ENCODE results near the gene HNRNPK.

DNA sequence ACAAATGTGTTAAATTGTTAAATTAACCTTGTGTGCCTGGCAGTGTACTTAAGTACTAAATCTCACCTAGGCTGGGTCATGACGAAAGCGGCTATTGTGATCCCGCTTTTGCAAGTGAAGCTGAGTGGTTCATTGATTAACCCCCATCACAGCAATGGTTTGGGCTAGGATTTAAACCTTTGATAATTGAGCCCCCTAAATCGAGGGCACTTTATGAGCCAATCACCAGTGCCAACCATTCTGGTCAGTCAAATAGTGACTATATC, 22.8 kb downstream of the HNRNPK start:
- TF ChIP-seq, protein P1, sequence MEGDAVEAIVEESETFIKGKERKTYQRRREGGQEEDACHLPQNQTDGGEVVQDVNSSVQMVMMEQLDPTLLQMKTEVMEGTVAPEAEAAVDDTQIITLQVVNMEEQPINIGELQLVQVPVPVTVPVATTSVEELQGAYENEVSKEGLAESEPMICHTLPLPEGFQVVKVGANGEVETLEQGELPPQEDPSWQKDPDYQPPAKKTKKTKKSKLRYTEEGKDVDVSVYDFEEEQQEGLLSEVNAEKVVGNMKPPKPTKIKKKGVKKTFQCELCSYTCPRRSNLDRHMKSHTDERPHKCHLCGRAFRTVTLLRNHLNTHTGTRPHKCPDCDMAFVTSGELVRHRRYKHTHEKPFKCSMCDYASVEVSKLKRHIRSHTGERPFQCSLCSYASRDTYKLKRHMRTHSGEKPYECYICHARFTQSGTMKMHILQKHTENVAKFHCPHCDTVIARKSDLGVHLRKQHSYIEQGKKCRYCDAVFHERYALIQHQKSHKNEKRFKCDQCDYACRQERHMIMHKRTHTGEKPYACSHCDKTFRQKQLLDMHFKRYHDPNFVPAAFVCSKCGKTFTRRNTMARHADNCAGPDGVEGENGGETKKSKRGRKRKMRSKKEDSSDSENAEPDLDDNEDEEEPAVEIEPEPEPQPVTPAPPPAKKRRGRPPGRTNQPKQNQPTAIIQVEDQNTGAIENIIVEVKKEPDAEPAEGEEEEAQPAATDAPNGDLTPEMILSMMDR (conservative IDR thresholded peaks at IDR 0.05; ENCODE audit: low read depth, low read length): no peak
- no peak for TF ChIP-seq POLR2A (IDR thresholded peaks at IDR 0.05; ENCODE audit: low read depth, low read length)
- no peak for TF ChIP-seq MAZ (IDR thresholded peaks at IDR 0.05; ENCODE audit: borderline replicate concordance, low read depth, low read length)
- TF ChIP-seq RAD21 (IDR thresholded peaks at IDR 0.05; ENCODE audit: low read length): no peak
- no peak for TF ChIP-seq CHD1 (IDR thresholded peaks at IDR 0.05; ENCODE audit: low read depth, low read length)
- no peak for TF ChIP-seq BHLHE40 (IDR thresholded peaks at IDR 0.05; ENCODE audit: low read depth, low read length)
- TF ChIP-seq RCOR1 (IDR thresholded peaks at IDR 0.05; ENCODE audit: insufficient replicate concordance, low read length): no peak

Data from IMR-90 (cell line).